ENCODE data around the gene MRPL17. TPM values are rescaled to one million over a fixed set of nuclear protein-coding genes. Genes with fewer than 3 reads are reported as not detected.
A peak's percentile ranks its signal among the peaks of the same experiment; 100 is the strongest.

MRPL17 gene
- total and polyA plus RNA-seq, 10 of the 15 experiments (the other 5 are each of a cell fraction or from before 2014, with no cell fraction given), result 60.3 to 171 (median 94.8) TPM

DNA sequence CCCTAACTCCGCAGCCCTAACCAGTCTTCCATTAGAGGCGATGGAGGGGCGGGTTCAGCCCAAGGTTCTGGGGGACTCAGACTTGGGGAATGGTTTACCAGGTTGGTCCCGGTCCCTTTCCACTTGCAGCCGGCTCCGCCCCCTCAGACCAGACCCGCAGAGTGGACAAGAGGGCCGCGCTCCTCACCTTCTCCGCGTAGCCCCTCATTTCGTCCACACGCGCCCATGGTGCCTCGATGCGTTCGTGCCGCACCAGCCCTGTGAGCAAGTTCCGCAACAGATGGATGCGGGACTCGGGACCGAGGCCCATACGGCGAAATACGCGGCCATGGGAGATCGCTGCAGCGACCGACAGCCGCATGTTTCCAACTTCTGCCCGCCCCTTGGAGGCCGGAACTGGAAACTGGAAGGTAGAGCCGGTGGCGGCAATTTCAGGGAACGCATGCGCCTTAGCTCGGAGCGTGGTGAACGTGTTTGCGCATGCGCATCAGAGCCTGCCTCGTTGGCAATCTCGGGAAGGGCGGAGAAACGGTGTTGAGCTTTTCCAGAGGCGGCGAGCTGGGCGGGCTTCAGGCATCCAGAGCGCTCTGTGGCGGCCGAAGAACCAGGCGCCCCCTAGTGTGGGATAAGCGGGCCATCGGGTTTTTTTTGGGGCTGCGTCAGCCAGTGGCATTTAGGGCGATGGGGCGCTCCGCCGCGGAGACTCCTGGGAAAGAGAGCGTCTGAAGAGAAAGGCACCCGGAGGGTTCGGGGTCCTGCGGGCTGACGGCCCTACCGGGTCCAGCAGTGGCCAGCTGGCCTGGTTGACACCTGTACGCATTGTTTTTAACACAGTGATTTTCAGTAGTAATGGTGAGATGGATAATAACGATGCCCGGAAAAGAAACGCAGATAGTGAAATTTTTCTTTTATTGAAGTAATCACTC is at the start of gene MRPL17 (continued):
- peak; percentile 95 for TF ChIP-seq POLR2AphosphoS5 (IDR thresholded peaks at IDR 0.05; ENCODE audit: low read length)
- TF ChIP-seq, protein P1, sequence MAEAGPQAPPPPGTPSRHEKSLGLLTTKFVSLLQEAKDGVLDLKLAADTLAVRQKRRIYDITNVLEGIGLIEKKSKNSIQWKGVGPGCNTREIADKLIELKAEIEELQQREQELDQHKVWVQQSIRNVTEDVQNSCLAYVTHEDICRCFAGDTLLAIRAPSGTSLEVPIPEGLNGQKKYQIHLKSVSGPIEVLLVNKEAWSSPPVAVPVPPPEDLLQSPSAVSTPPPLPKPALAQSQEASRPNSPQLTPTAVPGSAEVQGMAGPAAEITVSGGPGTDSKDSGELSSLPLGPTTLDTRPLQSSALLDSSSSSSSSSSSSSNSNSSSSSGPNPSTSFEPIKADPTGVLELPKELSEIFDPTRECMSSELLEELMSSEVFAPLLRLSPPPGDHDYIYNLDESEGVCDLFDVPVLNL (IDR thresholded peaks at IDR 0.05; ENCODE audit: low read depth, low read length), result peak; percentile 85
- no peak for TF ChIP-seq MEF2B (IDR thresholded peaks at IDR 0.05; ENCODE audit: partially characterized antibody, poor library complexity, severe bottlenecking)
- TF ChIP-seq POLR2A (IDR thresholded peaks at IDR 0.05; ENCODE audit: low read depth, low read length), result peak; percentile 98
- TF ChIP-seq, protein P2, sequence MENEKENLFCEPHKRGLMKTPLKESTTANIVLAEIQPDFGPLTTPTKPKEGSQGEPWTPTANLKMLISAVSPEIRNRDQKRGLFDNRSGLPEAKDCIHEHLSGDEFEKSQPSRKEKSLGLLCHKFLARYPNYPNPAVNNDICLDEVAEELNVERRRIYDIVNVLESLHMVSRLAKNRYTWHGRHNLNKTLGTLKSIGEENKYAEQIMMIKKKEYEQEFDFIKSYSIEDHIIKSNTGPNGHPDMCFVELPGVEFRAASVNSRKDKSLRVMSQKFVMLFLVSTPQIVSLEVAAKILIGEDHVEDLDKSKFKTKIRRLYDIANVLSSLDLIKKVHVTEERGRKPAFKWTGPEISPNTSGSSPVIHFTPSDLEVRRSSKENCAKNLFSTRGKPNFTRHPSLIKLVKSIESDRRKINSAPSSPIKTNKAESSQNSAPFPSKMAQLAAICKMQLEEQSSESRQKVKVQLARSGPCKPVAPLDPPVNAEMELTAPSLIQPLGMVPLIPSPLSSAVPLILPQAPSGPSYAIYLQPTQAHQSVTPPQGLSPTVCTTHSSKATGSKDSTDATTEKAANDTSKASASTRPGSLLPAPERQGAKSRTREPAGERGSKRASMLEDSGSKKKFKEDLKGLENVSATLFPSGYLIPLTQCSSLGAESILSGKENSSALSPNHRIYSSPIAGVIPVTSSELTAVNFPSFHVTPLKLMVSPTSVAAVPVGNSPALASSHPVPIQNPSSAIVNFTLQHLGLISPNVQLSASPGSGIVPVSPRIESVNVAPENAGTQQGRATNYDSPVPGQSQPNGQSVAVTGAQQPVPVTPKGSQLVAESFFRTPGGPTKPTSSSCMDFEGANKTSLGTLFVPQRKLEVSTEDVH (IDR thresholded peaks at IDR 0.05; ENCODE audit: low read depth, partially characterized antibody), result peak; percentile 77
- TF ChIP-seq, protein P3, sequence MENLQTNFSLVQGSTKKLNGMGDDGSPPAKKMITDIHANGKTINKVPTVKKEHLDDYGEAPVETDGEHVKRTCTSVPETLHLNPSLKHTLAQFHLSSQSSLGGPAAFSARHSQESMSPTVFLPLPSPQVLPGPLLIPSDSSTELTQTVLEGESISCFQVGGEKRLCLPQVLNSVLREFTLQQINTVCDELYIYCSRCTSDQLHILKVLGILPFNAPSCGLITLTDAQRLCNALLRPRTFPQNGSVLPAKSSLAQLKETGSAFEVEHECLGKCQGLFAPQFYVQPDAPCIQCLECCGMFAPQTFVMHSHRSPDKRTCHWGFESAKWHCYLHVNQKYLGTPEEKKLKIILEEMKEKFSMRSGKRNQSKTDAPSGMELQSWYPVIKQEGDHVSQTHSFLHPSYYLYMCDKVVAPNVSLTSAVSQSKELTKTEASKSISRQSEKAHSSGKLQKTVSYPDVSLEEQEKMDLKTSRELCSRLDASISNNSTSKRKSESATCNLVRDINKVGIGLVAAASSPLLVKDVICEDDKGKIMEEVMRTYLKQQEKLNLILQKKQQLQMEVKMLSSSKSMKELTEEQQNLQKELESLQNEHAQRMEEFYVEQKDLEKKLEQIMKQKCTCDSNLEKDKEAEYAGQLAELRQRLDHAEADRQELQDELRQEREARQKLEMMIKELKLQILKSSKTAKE (IDR thresholded peaks at IDR 0.05; ENCODE audit: low read depth, poor library complexity, severe bottlenecking), result peak; percentile 40
- 0 out of 2 replicates have a peak, but pooled peaks have one; percentile 55 for TF ChIP-seq ZNF207 (IDR thresholded peaks at IDR 0.05; ENCODE audit: borderline replicate concordance)
- no peak for TF ChIP-seq NFYB (IDR thresholded peaks at IDR 0.05; ENCODE audit: insufficient read depth, low read depth, low read length)
- no peak for TF ChIP-seq SUPT20H (IDR thresholded peaks at IDR 0.05; ENCODE audit: borderline replicate concordance, control insufficient read depth, low read depth, low read length)
- TF ChIP-seq SIN3A (IDR thresholded peaks at IDR 0.05; ENCODE audit: low read depth, low read length), result peak; percentile 21; the same call in 1 of the 2 replicates
- TF ChIP-seq, protein P4, sequence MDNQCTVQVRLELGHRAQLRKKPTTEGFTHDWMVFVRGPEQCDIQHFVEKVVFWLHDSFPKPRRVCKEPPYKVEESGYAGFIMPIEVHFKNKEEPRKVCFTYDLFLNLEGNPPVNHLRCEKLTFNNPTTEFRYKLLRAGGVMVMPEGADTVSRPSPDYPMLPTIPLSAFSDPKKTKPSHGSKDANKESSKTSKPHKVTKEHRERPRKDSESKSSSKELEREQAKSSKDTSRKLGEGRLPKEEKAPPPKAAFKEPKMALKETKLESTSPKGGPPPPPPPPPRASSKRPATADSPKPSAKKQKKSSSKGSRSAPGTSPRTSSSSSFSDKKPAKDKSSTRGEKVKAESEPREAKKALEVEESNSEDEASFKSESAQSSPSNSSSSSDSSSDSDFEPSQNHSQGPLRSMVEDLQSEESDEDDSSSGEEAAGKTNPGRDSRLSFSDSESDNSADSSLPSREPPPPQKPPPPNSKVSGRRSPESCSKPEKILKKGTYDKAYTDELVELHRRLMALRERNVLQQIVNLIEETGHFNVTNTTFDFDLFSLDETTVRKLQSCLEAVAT (IDR thresholded peaks at IDR 0.05), result peak; percentile 60

All from GM12878 (cell line).